ENCODE data around the gene MYBPH. TPM values are rescaled to one million over a fixed set of nuclear protein-coding genes. Genes with fewer than 3 reads are reported as not detected.

MYBPH gene, protein sequence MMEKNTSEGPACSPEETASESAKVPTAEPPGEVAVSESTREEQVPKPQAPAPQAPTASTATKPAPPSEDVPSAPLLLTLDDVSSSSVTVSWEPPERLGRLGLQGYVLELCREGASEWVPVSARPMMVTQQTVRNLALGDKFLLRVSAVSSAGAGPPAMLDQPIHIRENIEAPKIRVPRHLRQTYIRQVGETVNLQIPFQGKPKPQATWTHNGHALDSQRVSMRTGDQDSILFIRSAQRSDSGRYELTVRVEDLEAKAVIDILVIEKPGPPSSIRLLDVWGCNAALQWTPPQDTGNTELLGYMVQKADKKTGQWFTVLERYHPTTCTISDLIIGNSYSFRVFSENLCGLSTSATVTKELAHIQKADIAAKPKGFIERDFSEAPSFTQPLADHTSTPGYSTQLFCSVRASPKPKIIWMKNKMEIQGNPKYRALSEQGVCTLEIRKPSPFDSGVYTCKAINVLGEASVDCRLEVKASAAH
- polyA plus RNA-seq (2011; rRNA removed), result not detected in 2 replicates
- polyA plus RNA-seq (2012; cell fraction: cytosol; rRNA removed), result not detected in 2 replicates
- polyA plus RNA-seq (2012; cell fraction: nucleus; rRNA removed), result 0.07 TPM in 1 of 2 replicates, not detected in the other
- not detected in 3 replicates for polyA plus RNA-seq (2017; fragmentation: RNase III; extraction: RNeasy Plus Mini Kit Qiagen cat#74134 plus additional on column Dnase treatment)
- not detected in 2 replicates for polyA minus RNA-seq (2011; rRNA and poly(A)+ RNA removed)

DNA sequence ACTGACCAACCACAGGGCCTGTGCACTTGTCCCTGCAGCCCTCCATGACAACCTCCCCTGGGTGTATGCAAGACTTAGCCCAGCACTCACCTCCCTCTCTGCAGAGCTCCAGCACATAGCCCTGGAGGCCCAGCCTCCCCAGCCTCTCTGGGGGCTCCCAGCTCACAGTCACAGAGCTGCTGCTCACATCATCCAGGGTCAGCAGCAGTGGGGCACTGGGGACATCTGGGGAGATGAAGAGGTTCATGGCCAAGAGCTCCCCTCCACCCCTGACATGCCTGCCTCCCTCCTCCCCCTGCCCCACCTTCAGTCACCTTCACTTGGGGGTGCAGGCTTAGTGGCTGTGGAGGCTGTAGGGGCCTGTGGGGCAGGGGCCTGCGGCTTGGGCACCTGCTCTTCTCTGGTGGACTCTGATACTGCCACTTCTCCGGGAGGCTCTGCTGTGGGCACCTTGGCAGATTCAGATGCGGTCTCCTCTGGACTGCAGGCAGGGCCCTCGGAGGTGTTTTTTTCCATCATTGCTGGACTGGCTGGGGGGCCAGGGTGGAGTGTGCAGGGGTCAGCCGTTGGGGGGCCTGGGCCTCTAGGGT is at the start of gene MYBPH:
TSS of gene MYBPH (minus strand) at position 590 of the 590 bp plus-strand sequence. CDS start at position 519, 71 bp downstream.
- Histone ChIP-seq H3K4me1 (peaks cover 34% of the 10 kb centered on the region), H3K4me3 (no peak within 1 kb of the TSS), H3K9me3 (no peaks in the 10 kb centered on the region), H3K27ac (peak within 1 kb of the TSS; percentile 76 to 81; a peak in 5 of 6 replicates), H3K4me2 (no peak within 1 kb of the TSS; the same call in 2 of the 3 replicates)
- 100% methylated on average over 2 of the region's 5 CpGs for WGBS (ENCODE audit: missing lambda C conversion rate)
- CTCF ChIA-PET, result interaction anchor here (0.6 to 13.2 kb wide), 10 partner anchors 8 to 136 kb away, joined by 3 to 188 read pairs (median 4); partner anchors contain the start of genes ADORA1 and CHI3L1
- no peak for ATAC-seq
- TF ChIP-seq RAD21 (conservative IDR thresholded peaks at IDR 0.05 in 1 of 2, IDR thresholded peaks at IDR 0.05 in 1 of 2), result no peak
- TF ChIP-seq CHD4 (IDR thresholded peaks at IDR 0.05; ENCODE audit: borderline replicate concordance), result no peak
- no peak for TF ChIP-seq CBX2 (IDR thresholded peaks at IDR 0.05; ENCODE audit: borderline replicate concordance, low read depth)
- TF ChIP-seq POLR2A (IDR thresholded peaks at IDR 0.05; ENCODE audit: low read length), result no peak
- TF ChIP-seq KDM1A (IDR thresholded peaks at IDR 0.05; ENCODE audit: low read depth), result no peak
- POLR2A ChIA-PET, result no interaction called here
- no peak for FAIRE-seq
- DNase-seq (ENCODE audit: low read depth in 1 of 2, low spot score in 1 of 2), result no peak

DNA sequence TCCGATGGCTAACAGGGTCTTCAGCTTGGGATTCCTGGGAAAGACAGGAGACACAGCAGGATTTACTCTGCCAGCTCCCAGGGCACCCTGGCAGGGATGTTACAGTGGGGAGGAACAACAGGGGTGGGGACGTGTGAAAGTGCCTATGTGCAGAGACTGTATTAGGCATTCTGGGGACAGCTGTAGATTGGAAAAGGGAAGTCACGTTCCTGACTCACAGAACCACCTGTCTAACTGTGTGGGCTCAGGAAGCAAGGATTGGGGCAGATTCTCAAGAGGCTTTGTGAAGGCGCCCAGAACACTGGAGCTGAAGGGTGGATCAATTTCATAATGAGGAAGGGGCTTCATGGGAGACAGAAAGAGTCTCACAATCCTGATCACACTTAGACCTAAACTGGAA is 49.4 kb upstream of the MYBPH start:
- Histone ChIP-seq H3K4me2 (no peak overlapping the region), H3K4me1 (no peaks in the 10 kb centered on the region), H3K9me3 (no peaks in the 10 kb centered on the region), H3K4me3 (no peak overlapping the region), H3K27ac (no peak overlapping the region)
- TF ChIP-seq, protein P1, sequence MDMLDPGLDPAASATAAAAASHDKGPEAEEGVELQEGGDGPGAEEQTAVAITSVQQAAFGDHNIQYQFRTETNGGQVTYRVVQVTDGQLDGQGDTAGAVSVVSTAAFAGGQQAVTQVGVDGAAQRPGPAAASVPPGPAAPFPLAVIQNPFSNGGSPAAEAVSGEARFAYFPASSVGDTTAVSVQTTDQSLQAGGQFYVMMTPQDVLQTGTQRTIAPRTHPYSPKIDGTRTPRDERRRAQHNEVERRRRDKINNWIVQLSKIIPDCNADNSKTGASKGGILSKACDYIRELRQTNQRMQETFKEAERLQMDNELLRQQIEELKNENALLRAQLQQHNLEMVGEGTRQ (IDR thresholded peaks at IDR 0.05), result no peak
- TF ChIP-seq RNF2 (IDR thresholded peaks at IDR 0.05; ENCODE audit: borderline replicate concordance, low read depth) (no peak), POLR2A (IDR thresholded peaks at IDR 0.05; ENCODE audit: low read length) (no peak), JUNB (IDR thresholded peaks at IDR 0.05) (no peak)
- ATAC-seq (no peak), DNase-seq (ENCODE audit: low read depth in 1 of 2, low spot score in 1 of 2) (no peak), FAIRE-seq (no peak)
- WGBS (ENCODE audit: missing lambda C conversion rate), result 14% methylated on average over 4 of the region's 4 CpGs
- ChIA-PET POLR2A (no interaction called here), CTCF (interaction anchor here (0.8 to 12.1 kb wide), 5 partner anchors 8 to 193 kb away, joined by 3 to 96 read pairs (median 21); no protein-coding TSS in a partner anchor)

- no peak for FAIRE-seq
- Histone ChIP-seq H3K9me3 (no peaks in the 10 kb centered on the region), H3K4me2 (no peak overlapping the region), H3K4me1 (no peaks in the 10 kb centered on the region), H3K4me3 (no peak overlapping the region), H3K27ac (no peak overlapping the region)
- TF ChIP-seq NR3C1 (IDR thresholded peaks at IDR 0.05) (no peak), TP53 (CRISPR knock-in tag; IDR thresholded peaks at IDR 0.05) (no peak), EP300 (IDR thresholded peaks at IDR 0.05) (no peak), POLR2A (IDR thresholded peaks at IDR 0.05; ENCODE audit: low read length) (no peak), NPAS2 (CRISPR knock-in tag; IDR thresholded peaks at IDR 0.05; ENCODE audit: borderline replicate concordance) (no peak), ZFP36 (IDR thresholded peaks at IDR 0.05; ENCODE audit: borderline replicate concordance, partially characterized antibody) (no peak), RARB (CRISPR knock-in tag; IDR thresholded peaks at IDR 0.05) (no peak), CEBPB (IDR thresholded peaks at IDR 0.05) (no peak), FOSL2 (IDR thresholded peaks at IDR 0.05) (no peak), FOSL2 (CRISPR knock-in tag; IDR thresholded peaks at IDR 0.05) (no peak), NFE2L2 (conservative IDR thresholded peaks at IDR 0.05; ENCODE audit: low read length) (no peak), POLR2AphosphoS2 (conservative IDR thresholded peaks at IDR 0.05; ENCODE audit: low read length) (no peak), CHD2 (IDR thresholded peaks at IDR 0.05; ENCODE audit: low read length, partially characterized antibody) (no peak), TFCP2L1 (CRISPR knock-in tag; IDR thresholded peaks at IDR 0.05) (no peak), RAD21 (conservative IDR thresholded peaks at IDR 0.05 in 1 of 2, IDR thresholded peaks at IDR 0.05 in 1 of 2) (no peak), MAFK (IDR thresholded peaks at IDR 0.05; ENCODE audit: partially characterized antibody) (no peak)
- TF ChIP-seq, protein P2, sequence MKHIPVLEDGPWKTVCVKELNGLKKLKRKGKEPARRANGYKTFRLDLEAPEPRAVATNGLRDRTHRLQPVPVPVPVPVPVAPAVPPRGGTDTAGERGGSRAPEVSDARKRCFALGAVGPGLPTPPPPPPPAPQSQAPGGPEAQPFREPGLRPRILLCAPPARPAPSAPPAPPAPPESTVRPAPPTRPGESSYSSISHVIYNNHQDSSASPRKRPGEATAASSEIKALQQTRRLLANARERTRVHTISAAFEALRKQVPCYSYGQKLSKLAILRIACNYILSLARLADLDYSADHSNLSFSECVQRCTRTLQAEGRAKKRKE (CRISPR knock-in tag; IDR thresholded peaks at IDR 0.05; ENCODE audit: low read depth), result no peak
- TF ChIP-seq, protein P1 (IDR thresholded peaks at IDR 0.05), result no peak
- TF ChIP-seq, protein P3, sequence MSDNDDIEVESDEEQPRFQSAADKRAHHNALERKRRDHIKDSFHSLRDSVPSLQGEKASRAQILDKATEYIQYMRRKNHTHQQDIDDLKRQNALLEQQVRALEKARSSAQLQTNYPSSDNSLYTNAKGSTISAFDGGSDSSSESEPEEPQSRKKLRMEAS (IDR thresholded peaks at IDR 0.05), result no peak
- TF ChIP-seq, protein P4, sequence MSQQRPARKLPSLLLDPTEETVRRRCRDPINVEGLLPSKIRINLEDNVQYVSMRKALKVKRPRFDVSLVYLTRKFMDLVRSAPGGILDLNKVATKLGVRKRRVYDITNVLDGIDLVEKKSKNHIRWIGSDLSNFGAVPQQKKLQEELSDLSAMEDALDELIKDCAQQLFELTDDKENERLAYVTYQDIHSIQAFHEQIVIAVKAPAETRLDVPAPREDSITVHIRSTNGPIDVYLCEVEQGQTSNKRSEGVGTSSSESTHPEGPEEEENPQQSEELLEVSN (IDR thresholded peaks at IDR 0.05; ENCODE audit: borderline replicate concordance, low read depth), result no peak
- DNase-seq (ENCODE audit: low read depth in 1 of 2, low spot score in 1 of 2), result no peak
- no peak; a peak in 1 of 6 replicates for ATAC-seq
- WGBS (ENCODE audit: missing lambda C conversion rate), result 45% methylated on average over 12 of the region's 18 CpGs
- ChIA-PET CTCF (interaction anchor here (0.5 to 14.7 kb wide), 5 partner anchors 8 to 185 kb away, joined by 3 to 452 read pairs (median 96); partner anchors contain the start of gene PPFIA4), POLR2A (no interaction called here)
Observed at GRCh38 chr1:203223012-203223775, 47.6 kb upstream of the MYBPH start.
